GM18907 (cell line): ENCODE data around the gene PGK1.

Experiments used
- ATAC-seq: cut with Tn5 transposase; IDR thresholded peaks from one replicate; pipeline ENCODE4 v1.9.1; 2021; ENCODE audit warnings: mild to moderate bottlenecking, moderate library complexity; ENCODE audit not compliant: unreplicated experiment

The PGK1 gene

GRCh38 chrX:78165425-78165824, 61.4 kb downstream of the PGK1 start:
- no peak for ATAC-seq

GRCh38 chrX:78168065-78168464, 64.0 kb downstream of the PGK1 start:
- no peak for ATAC-seq
